Gastroesophageal sphincter (tissue), 3 donors: Measurements from ENCODE around the gene ETV6.

ENCODE experiments used
- CTCF ChIP-seq, 4 experiments: fragments of 200-600 bp in 2 of 4; fragments of 450-650 bp in 2 of 4; sonication (generic) in 1 of 4; IDR thresholded peaks; one replicate each; pipeline ENCODE4 v1.5.1; 2017 to 2019; ENCODE audit warnings: antibody characterized with exemption in 4 of 4, mild to moderate bottlenecking in 2 of 4, moderate library complexity in 2 of 4
- POLR2A ChIP-seq, 2 donors: fragments of 450-650 bp; IDR thresholded peaks; one replicate each; pipeline ENCODE4 v1.6.1; 2017; ENCODE audit warnings: antibody characterized with exemption in 2 of 2, mild to moderate bottlenecking in 2 of 2, moderate library complexity in 1 of 2
- POLR2AphosphoS5 ChIP-seq: sonication (generic); formaldehyde crosslinking; IDR thresholded peaks from one replicate; pipeline ENCODE4 v1.6.1; 2017; ENCODE audit warnings: antibody characterized with exemption

- TF ChIP-seq POLR2A (IDR thresholded peaks at IDR 0.05) (no peak), CTCF (IDR thresholded peaks at IDR 0.05) (no peak), POLR2AphosphoS5 (no peak)
Observed at GRCh38 chr12:11717519-11717961, 68.1 kb downstream of the ETV6 start.
